ENCODE data around the gene OPCML. TPM values are rescaled to one million over a fixed set of nuclear protein-coding genes. Genes with fewer than 3 reads are reported as not detected.

OPCML gene
- total and polyA plus RNA-seq, 2 of the 13 experiments (the other 11 are each of a cell fraction or from before 2014, with no cell fraction given) = not detected

GRCh38 chr11:132464939-132465338 lies 1067.4 kb downstream of the OPCML start:
- Histone ChIP-seq H3K79me2 (ENCODE audit: insufficient read depth, low read length) (no peaks in the 10 kb centered on the region), H4K20me1 (ENCODE audit: insufficient read depth, low read length) (no peaks in the 10 kb centered on the region), H3K4me1 (ENCODE audit: insufficient read depth, low read length) (no peaks in the 10 kb centered on the region), H2AFZ (ENCODE audit: low read length) (no peak overlapping the region), H3K27ac (ENCODE audit: extremely low read length, insufficient read depth, low read length) (no peak overlapping the region), H3K9me3 (ENCODE audit: low read length) (peaks cover 58% of the 10 kb centered on the region), H3K36me3 (replicated peaks in 1 of 2; ENCODE audit: control insufficient read depth in 1 of 2, insufficient read depth in 2 of 2, low read length in 2 of 2) (no peaks in the 10 kb centered on the region), H3K27me3 (ENCODE audit: control insufficient read depth in 1 of 2, insufficient read depth in 2 of 2, low read length in 2 of 2) (peaks cover 0 to 1% of the 10 kb centered on the region in 2 experiments; a peak in 1 of 5 replicates), H3K9ac (ENCODE audit: insufficient read depth, low read depth, low read length) (no peak overlapping the region), H3K4me2 (ENCODE audit: low read depth, low read length) (no peak overlapping the region), H3K4me3 (replicated peaks in 1 of 3; ENCODE audit: insufficient read depth in 1 of 3, low read depth in 2 of 3, low read length in 3 of 3) (no peak overlapping the region)
- intact Hi-C loops (cut with micrococcal nuclease; ENCODE audit: unreplicated experiment) (no loop called here), in situ Hi-C loops (cut with HindIII; ENCODE audit: extremely low pct_ligation_motif_present, low pct_unique_long_range_greater_than_20kb) (no loop called here)
- no peak for FAIRE-seq
- TF ChIP-seq ADNP (CRISPR knock-in tag; IDR thresholded peaks at IDR 0.05) (no peak), MEIS2 (CRISPR knock-in tag; IDR thresholded peaks at IDR 0.05) (no peak)
- 7% methylated on average over 3 of the region's 3 CpGs for WGBS (ENCODE audit: low lambda C conversion rate)
- ATAC-seq = no peak
- CTCF ChIA-PET (ENCODE audit: low intra/inter-chr PET ratio, low total read pairs) = no interaction called here
- BruUV-seq (replicated peaks) = no TSS peak
- no peak for DNase-seq (ENCODE audit: low spot score)
- POLR2A ChIA-PET = no interaction called here

GRCh38 chr11:132464003-132464342 lies 1068.3 kb downstream of the OPCML start:
- Histone ChIP-seq H2AFZ (ENCODE audit: low read length) (no peak overlapping the region), H3K4me1 (ENCODE audit: insufficient read depth, low read length) (no peaks in the 10 kb centered on the region), H3K9ac (ENCODE audit: insufficient read depth, low read depth, low read length) (no peak overlapping the region), H3K27ac (ENCODE audit: extremely low read length, insufficient read depth, low read length) (no peak overlapping the region), H3K36me3 (replicated peaks in 1 of 2; ENCODE audit: control insufficient read depth in 1 of 2, insufficient read depth in 2 of 2, low read length in 2 of 2) (no peaks in the 10 kb centered on the region), H4K20me1 (ENCODE audit: insufficient read depth, low read length) (no peaks in the 10 kb centered on the region), H3K27me3 (ENCODE audit: control insufficient read depth in 1 of 2, insufficient read depth in 2 of 2, low read length in 2 of 2) (no peaks in the 10 kb centered on the region), H3K9me3 (ENCODE audit: low read length) (peaks cover 56% of the 10 kb centered on the region), H3K79me2 (ENCODE audit: insufficient read depth, low read length) (no peaks in the 10 kb centered on the region), H3K4me2 (ENCODE audit: low read depth, low read length) (no peak overlapping the region), H3K4me3 (replicated peaks in 1 of 3; ENCODE audit: insufficient read depth in 1 of 3, low read depth in 2 of 3, low read length in 3 of 3) (no peak overlapping the region)
- ChIA-PET CTCF (ENCODE audit: low intra/inter-chr PET ratio, low total read pairs) (no interaction called here), POLR2A (no interaction called here)
- DNase-seq (ENCODE audit: low spot score) = no peak
- no TSS peak for BruUV-seq (replicated peaks)
- no peak for ATAC-seq
- no peak for FAIRE-seq
- WGBS (ENCODE audit: low lambda C conversion rate) = 17% methylated on average over 1 of the region's 1 CpG
- intact Hi-C loops (cut with micrococcal nuclease; ENCODE audit: unreplicated experiment) (no loop called here), in situ Hi-C loops (cut with HindIII; ENCODE audit: extremely low pct_ligation_motif_present, low pct_unique_long_range_greater_than_20kb) (no loop called here)
- TF ChIP-seq BRF2 (CRISPR knock-in tag; IDR thresholded peaks at IDR 0.05) (no peak), HOXA7 (CRISPR knock-in tag; IDR thresholded peaks at IDR 0.05) (no peak), ZBTB44 (CRISPR knock-in tag; IDR thresholded peaks at IDR 0.05) (no peak), TRIM22 (IDR thresholded peaks at IDR 0.05) (no peak), ZNF280B (CRISPR knock-in tag; IDR thresholded peaks at IDR 0.05; ENCODE audit: borderline replicate concordance) (no peak), PHB2 (IDR thresholded peaks at IDR 0.05; ENCODE audit: partially characterized antibody) (no peak), ZC3H13 (CRISPR knock-in tag; IDR thresholded peaks at IDR 0.05) (no peak), ZNF20 (CRISPR knock-in tag; IDR thresholded peaks at IDR 0.05) (no peak), ZNF432 (CRISPR knock-in tag; IDR thresholded peaks at IDR 0.05; ENCODE audit: borderline replicate concordance) (no peak), FOXK1 (CRISPR knock-in tag; IDR thresholded peaks at IDR 0.05; ENCODE audit: borderline replicate concordance, low read depth) (no peak), FOXC1 (CRISPR knock-in tag; IDR thresholded peaks at IDR 0.05; ENCODE audit: borderline replicate concordance) (no peak)

Measured in HepG2 (cell line).